Muscle layer of duodenum (tissue), 2 donors: ENCODE results near the gene THBS4.

Source experiments
- H3K27ac ChIP-seq: one replicate; pipeline ENCODE4 v1.7.0; 2013; ENCODE audit warnings: mild to moderate bottlenecking, low read length
- H3K27me3 ChIP-seq: one replicate; pipeline ENCODE4 v1.7.0; 2013; ENCODE audit warnings: low read depth, mild to moderate bottlenecking, control low read depth, low read length
- H3K36me3 ChIP-seq, 2 donors: one replicate each; pipeline ENCODE4 v1.7.0; 2013; ENCODE audit warnings: low read length in 2 of 2, control low read depth in 1 of 2, mild to moderate bottlenecking in 1 of 2; ENCODE audit not compliant: insufficient read depth in 2 of 2, control insufficient read depth in 1 of 2
- H3K4me1 ChIP-seq, 2 donors: one replicate each; pipeline ENCODE4 v1.7.0; 2013; ENCODE audit warnings: low read length in 2 of 2, mild to moderate bottlenecking in 2 of 2, control low read depth in 1 of 2, moderate library complexity in 1 of 2; ENCODE audit not compliant: insufficient read depth in 2 of 2, control insufficient read depth in 1 of 2
- H3K4me3 ChIP-seq, 2 donors: one replicate each; pipeline ENCODE4 v1.7.0; 2013; ENCODE audit warnings: low read length in 2 of 2, low read depth in 1 of 2, mild to moderate bottlenecking in 1 of 2
- H3K9me3 ChIP-seq, 2 donors: one replicate each; pipeline ENCODE4 v1.7.0; 2013; ENCODE audit warnings: low read length in 2 of 2, control low read depth in 1 of 2, mild to moderate bottlenecking in 1 of 2; ENCODE audit not compliant: control insufficient read depth in 1 of 2
- donor health status: healthy.

Gene THBS4

DNA sequence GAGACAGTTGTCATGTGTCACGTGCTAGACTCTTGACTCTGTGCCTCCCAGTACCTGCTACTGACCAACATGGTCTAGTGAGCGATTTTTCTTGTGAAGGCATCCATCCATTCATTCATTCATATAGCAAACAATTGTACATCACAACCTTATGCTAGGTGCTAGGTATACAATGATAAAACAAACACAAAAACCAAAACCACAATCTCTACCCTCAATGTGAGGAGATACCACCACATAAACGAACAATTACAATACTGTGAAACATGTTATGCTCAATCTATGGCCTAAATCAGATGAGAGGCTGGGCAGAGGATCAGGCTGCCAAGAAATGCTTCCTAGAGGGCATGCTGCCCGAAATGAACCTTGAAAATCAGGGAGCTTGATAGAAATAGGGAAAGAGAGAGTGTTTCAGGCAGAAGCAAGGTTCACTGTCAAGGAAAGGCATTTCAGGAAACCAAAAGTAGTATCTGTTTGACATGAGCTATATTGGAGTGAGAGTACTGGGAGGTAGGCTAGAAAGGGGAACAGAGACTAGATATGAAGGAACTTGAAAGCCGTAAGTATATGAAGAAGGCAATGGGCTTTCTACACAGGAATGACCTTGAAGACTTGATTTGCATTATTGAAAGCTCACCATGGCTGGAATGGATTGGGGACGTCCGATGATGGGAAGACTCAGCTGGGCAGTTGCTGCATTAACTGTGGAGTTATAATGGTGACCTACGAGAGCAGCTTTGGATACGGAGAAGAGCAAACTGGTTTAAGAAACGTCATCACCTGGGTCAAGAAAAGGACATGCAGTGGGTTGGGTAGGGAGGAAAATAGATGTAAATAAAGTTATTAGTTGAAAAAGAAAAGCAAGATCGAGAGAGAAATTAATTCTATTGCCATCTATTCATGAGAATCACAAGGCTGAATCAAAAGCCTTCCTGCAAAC, 90.1 kb downstream of the THBS4 start:
- Histone ChIP-seq H3K9me3 (no peaks in the 10 kb centered on the region), H3K36me3 (no peaks in the 10 kb centered on the region), H3K27me3 (no peaks in the 10 kb centered on the region), H3K27ac (no peak overlapping the region), H3K4me3 (no peak overlapping the region), H3K4me1 (no peaks in the 10 kb centered on the region)

DNA sequence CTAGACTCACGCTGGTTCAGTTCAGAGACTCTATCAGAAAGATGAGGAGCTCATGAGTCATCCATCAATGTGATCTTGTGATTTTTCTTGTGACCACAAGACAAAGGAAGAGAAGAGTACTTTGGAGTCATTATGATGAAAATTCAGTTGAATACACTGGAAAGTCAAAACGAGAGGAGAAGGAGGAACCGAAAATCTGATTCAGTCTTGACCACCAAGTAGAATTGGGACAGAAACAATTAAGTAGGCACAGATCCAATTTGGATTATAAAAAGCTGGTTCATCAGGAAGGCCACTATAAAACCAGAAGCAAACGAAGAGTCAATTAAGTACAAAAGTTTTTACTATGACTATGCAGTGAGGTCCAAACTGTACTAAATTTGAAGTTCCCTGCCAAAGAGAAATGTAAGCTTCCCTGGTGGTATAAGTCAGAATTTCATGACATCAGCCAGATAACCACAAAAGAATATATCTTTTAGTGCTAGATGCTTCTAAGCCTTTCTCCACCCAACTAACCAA, 90.9 kb downstream of the THBS4 start:
- no peaks in the 10 kb centered on the region for H3K27me3 ChIP-seq
- H3K4me3 ChIP-seq, result no peak overlapping the region
- H3K27ac ChIP-seq, result no peak overlapping the region
- H3K9me3 ChIP-seq, result no peaks in the 10 kb centered on the region
- no peaks in the 10 kb centered on the region for H3K4me1 ChIP-seq
- no peaks in the 10 kb centered on the region for H3K36me3 ChIP-seq

DNA sequence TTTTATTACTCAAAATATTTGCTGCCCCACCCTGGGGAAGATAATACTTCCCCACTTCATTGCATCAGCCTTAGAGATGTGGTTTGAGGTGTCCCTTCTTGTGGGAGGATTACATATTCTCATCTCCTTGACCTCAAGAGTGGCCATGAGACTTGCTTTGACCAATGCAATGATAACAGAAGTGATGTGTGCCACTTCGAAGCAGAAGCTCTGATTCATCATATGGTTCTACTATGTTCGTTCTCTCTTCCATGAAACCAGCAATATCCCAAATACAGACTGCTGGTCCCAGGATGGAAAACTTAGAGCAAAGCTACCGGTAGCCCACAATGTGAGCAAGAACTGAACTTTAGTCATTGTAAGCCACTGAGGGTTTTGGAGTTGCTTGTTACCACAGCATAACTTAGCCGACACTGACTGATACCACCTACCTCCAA, 92.0 kb downstream of the THBS4 start:
- H3K4me3 ChIP-seq, result no peak overlapping the region
- H3K4me1 ChIP-seq, result no peaks in the 10 kb centered on the region
- H3K27ac ChIP-seq, result no peak overlapping the region
- no peaks in the 10 kb centered on the region for H3K27me3 ChIP-seq
- H3K36me3 ChIP-seq, result no peaks in the 10 kb centered on the region
- no peaks in the 10 kb centered on the region for H3K9me3 ChIP-seq

DNA sequence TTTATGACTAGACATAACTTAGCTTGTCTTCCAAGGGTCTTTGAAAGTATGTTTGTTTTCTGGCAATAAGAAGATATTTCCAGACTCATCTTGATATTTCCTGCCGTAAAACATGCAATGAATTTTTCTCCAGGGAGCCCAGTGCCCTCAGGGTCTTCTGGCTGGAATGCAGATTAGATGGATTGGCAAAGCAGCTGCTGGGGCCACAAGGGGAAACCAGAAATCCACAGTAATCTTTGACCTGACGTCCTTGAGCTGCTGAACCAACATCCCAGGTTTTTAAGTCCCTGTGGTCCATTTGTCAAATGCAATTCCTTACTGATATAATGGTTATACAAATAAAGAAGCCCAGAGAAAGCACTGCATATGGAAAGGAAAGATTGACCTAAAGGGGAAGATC, 93.0 kb downstream of the THBS4 start:
- Histone ChIP-seq H3K9me3 (no peaks in the 10 kb centered on the region), H3K4me1 (no peaks in the 10 kb centered on the region), H3K27me3 (no peaks in the 10 kb centered on the region), H3K36me3 (no peaks in the 10 kb centered on the region), H3K4me3 (no peak overlapping the region), H3K27ac (no peak overlapping the region)

DNA sequence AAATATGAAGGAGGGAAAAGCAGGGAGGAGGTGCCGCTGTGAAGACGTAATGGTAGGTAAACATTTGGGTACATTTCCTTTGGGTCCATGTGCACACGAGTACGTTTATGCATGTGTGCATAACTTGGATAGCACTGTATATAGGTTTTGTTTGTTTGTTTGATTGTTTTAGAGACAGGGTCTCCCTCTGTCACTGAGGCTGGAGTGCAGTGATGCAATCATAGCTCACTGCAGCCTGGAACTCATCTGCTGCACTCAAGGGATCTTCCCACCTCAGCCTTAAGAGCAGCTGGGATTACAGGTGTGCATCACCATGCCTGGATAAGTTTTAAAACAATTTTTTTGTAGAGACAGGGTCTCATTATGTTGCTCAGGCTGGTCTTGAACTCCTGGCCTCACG, 94.0 kb downstream of the THBS4 start:
- no peaks in the 10 kb centered on the region for H3K27me3 ChIP-seq
- H3K4me1 ChIP-seq, result no peaks in the 10 kb centered on the region
- no peak overlapping the region for H3K27ac ChIP-seq
- H3K9me3 ChIP-seq, result no peaks in the 10 kb centered on the region
- H3K36me3 ChIP-seq, result no peaks in the 10 kb centered on the region
- no peak overlapping the region for H3K4me3 ChIP-seq
